ENCODE data around the gene AHI1. TPM values are rescaled to one million over a fixed set of nuclear protein-coding genes. Genes with fewer than 3 reads are reported as not detected.

AHI1 gene
- total RNA-seq, 2 experiments from 2014 or later = 18.6 to 22.7 TPM

GRCh38 chr6:135527116-135527959, 29.8 kb upstream of the AHI1 start:
- DNase-seq = no peak
- POLR2A ChIA-PET = no interaction called here

GRCh38 chr6:135525594-135525993, 28.1 kb upstream of the AHI1 start:
- CTCF ChIA-PET = no interaction called here

More at GRCh38 chr6:135527116-135527959, 29.8 kb upstream of the AHI1 start:
- H3K27ac Mint-ChIP-seq = no peak overlapping the region
- H3K27me3 Mint-ChIP-seq = peaks cover under 1% of the 10 kb centered on the region
- H3K36me3 Mint-ChIP-seq = no peaks in the 10 kb centered on the region
- no peaks in the 10 kb centered on the region for H3K9me3 Mint-ChIP-seq
- CTCF ChIA-PET = interaction anchor here (0.6 to 0.7 kb wide), 2 partner anchors 196 to 842 kb away, joined by 3 read pairs; no protein-coding TSS in a partner anchor
- no peaks in the 10 kb centered on the region for H3K4me1 Mint-ChIP-seq (ENCODE audit: low read depth)
- H3K4me3 Mint-ChIP-seq = no peak overlapping the region
- intact Hi-C loops (cut with micrococcal nuclease) = no loop called here

GRCh38 chr6:135522965-135523692, 25.6 kb upstream of the AHI1 start:
- POLR2A ChIA-PET = no interaction called here
- intact Hi-C loops (cut with micrococcal nuclease) = no loop called here
- Mint-ChIP-seq H3K4me1 (ENCODE audit: low read depth) (peaks cover 4% of the 10 kb centered on the region), H3K27me3 (peaks cover 1% of the 10 kb centered on the region), H3K9me3 (peaks cover 2% of the 10 kb centered on the region), H3K36me3 (no peaks in the 10 kb centered on the region), H3K27ac (no peak overlapping the region), H3K4me3 (no peak overlapping the region)
- CTCF ChIA-PET = no interaction called here
- DNase-seq = no peak

More at GRCh38 chr6:135525594-135525993, 28.1 kb upstream of the AHI1 start:
- H3K27me3 Mint-ChIP-seq = peaks cover 1% of the 10 kb centered on the region
- H3K4me1 Mint-ChIP-seq (ENCODE audit: low read depth) = no peaks in the 10 kb centered on the region
- no peak overlapping the region for H3K27ac Mint-ChIP-seq
- POLR2A ChIA-PET = no interaction called here
- intact Hi-C loops (cut with micrococcal nuclease) = no loop called here
- DNase-seq = no peak
- H3K9me3 Mint-ChIP-seq = no peaks in the 10 kb centered on the region
- no peaks in the 10 kb centered on the region for H3K36me3 Mint-ChIP-seq
- no peak overlapping the region for H3K4me3 Mint-ChIP-seq

- no peak overlapping the region for H3K27ac Mint-ChIP-seq
- H3K36me3 Mint-ChIP-seq = no peaks in the 10 kb centered on the region
- ChIA-PET POLR2A (no interaction called here), CTCF (no interaction called here)
- DNase-seq = no peak
- H3K27me3 Mint-ChIP-seq = peaks cover 1% of the 10 kb centered on the region
- H3K9me3 Mint-ChIP-seq = peaks cover 7% of the 10 kb centered on the region
- intact Hi-C loops (cut with micrococcal nuclease) = no loop called here
- H3K4me1 Mint-ChIP-seq (ENCODE audit: low read depth) = peaks cover 4% of the 10 kb centered on the region
- H3K4me3 Mint-ChIP-seq = no peak overlapping the region
These were observed 23.9 kb upstream of the AHI1 start for GRCh38 chr6:135521431-135521830.

GRCh38 chr6:135520781-135521180, 23.2 kb upstream of the AHI1 start:
- no peak for DNase-seq
- intact Hi-C loops (cut with micrococcal nuclease) = no loop called here
- Mint-ChIP-seq H3K27ac (no peak overlapping the region), H3K4me3 (no peak overlapping the region), H3K27me3 (peaks cover 1% of the 10 kb centered on the region), H3K4me1 (ENCODE audit: low read depth) (peaks cover 4% of the 10 kb centered on the region), H3K36me3 (no peaks in the 10 kb centered on the region), H3K9me3 (peaks cover 7% of the 10 kb centered on the region)
- ChIA-PET POLR2A (no interaction called here), CTCF (interaction anchor here (1.8 kb wide), 1 partner anchor 15 kb away, joined by 11 read pairs; no protein-coding TSS in a partner anchor)

GRCh38 chr6:135519348-135519747, 21.8 kb upstream of the AHI1 start:
- ChIA-PET CTCF (interaction anchor here (0.5 to 1.8 kb wide), 2 partner anchors 16 to 715 kb away, joined by 3 to 11 read pairs; no protein-coding TSS in a partner anchor), POLR2A (no interaction called here)
- H3K36me3 Mint-ChIP-seq = no peaks in the 10 kb centered on the region
- intact Hi-C loops (cut with micrococcal nuclease) = no loop called here
- no peak overlapping the region for H3K4me3 Mint-ChIP-seq
- peaks cover 7% of the 10 kb centered on the region for H3K9me3 Mint-ChIP-seq
- H3K4me1 Mint-ChIP-seq (ENCODE audit: low read depth) = peaks cover 4% of the 10 kb centered on the region
- peaks cover 1% of the 10 kb centered on the region for H3K27me3 Mint-ChIP-seq
- DNase-seq = no peak
- H3K27ac Mint-ChIP-seq = no peak overlapping the region

GRCh38 chr6:135517527-135517926, 20.0 kb upstream of the AHI1 start:
- peaks cover 7% of the 10 kb centered on the region for H3K9me3 Mint-ChIP-seq
- POLR2A ChIA-PET = no interaction called here
- H3K36me3 Mint-ChIP-seq = no peaks in the 10 kb centered on the region
- H3K4me1 Mint-ChIP-seq (ENCODE audit: low read depth) = peaks cover 4% of the 10 kb centered on the region
- no peak for DNase-seq
- CTCF ChIA-PET = interaction anchor here (1.2 kb wide), 1 partner anchor 709 kb away, joined by 4 read pairs; no protein-coding TSS in a partner anchor
- no peak overlapping the region for H3K4me3 Mint-ChIP-seq
- no peak overlapping the region for H3K27ac Mint-ChIP-seq
- peaks cover 1% of the 10 kb centered on the region for H3K27me3 Mint-ChIP-seq
- intact Hi-C loops (cut with micrococcal nuclease) = no loop called here

- Mint-ChIP-seq H3K36me3 (no peaks in the 10 kb centered on the region), H3K4me3 (no peak overlapping the region), H3K9me3 (peaks cover 7% of the 10 kb centered on the region), H3K4me1 (ENCODE audit: low read depth) (peaks cover 4% of the 10 kb centered on the region), H3K27me3 (peaks cover 8% of the 10 kb centered on the region), H3K27ac (no peak overlapping the region)
- ChIA-PET CTCF (no interaction called here), POLR2A (no interaction called here)
- no peak for DNase-seq
- intact Hi-C loops (cut with micrococcal nuclease) = no loop called here
These were observed 17.2 kb upstream of the AHI1 start for GRCh38 chr6:135514706-135515105.

- no peak overlapping the region for H3K27ac Mint-ChIP-seq
- peaks cover under 1% of the 10 kb centered on the region for H3K27me3 Mint-ChIP-seq
- H3K4me3 Mint-ChIP-seq = no peak overlapping the region
- H3K36me3 Mint-ChIP-seq = no peaks in the 10 kb centered on the region
- CTCF ChIA-PET = interaction anchor here (0.7 to 3.4 kb wide), 9 partner anchors 8 to 811 kb away, joined by 3 to 28 read pairs (median 6); no protein-coding TSS in a partner anchor
- intact Hi-C loops (cut with micrococcal nuclease) = loop anchor here (1.0 to 2.0 kb wide), 4 partner anchors 31 to 810 kb away; no protein-coding TSS in a partner anchor
- DNase-seq = no peak
- POLR2A ChIA-PET = no interaction called here
- peaks cover 6% of the 10 kb centered on the region for H3K4me1 Mint-ChIP-seq (ENCODE audit: low read depth)
- no peaks in the 10 kb centered on the region for H3K9me3 Mint-ChIP-seq
These were observed 8.9 kb upstream of the AHI1 start for GRCh38 chr6:135506270-135506997.

GRCh38 chr6:135505648-135506047, 8.1 kb upstream of the AHI1 start:
- ChIA-PET CTCF (interaction anchor here (0.6 to 3.4 kb wide), 8 partner anchors 30 to 811 kb away, joined by 3 to 28 read pairs (median 6); no protein-coding TSS in a partner anchor), POLR2A (no interaction called here)

GRCh38 chr6:135505222-135505621, 7.7 kb upstream of the AHI1 start:
- Mint-ChIP-seq H3K4me1 (ENCODE audit: low read depth) (peaks cover 6% of the 10 kb centered on the region), H3K27ac (no peak overlapping the region), H3K36me3 (no peaks in the 10 kb centered on the region), H3K4me3 (no peak overlapping the region), H3K27me3 (no peaks in the 10 kb centered on the region), H3K9me3 (no peaks in the 10 kb centered on the region)
- CTCF ChIA-PET = interaction anchor here (0.6 to 3.4 kb wide), 2 partner anchors 551 to 721 kb away, joined by 3 to 28 read pairs; no protein-coding TSS in a partner anchor
- POLR2A ChIA-PET = no interaction called here
- no peak for DNase-seq
- intact Hi-C loops (cut with micrococcal nuclease) = no loop called here

More at GRCh38 chr6:135505648-135506047, 8.1 kb upstream of the AHI1 start:
- intact Hi-C loops (cut with micrococcal nuclease) = loop anchor here (1.0 to 2.0 kb wide), 4 partner anchors 32 to 811 kb away; no protein-coding TSS in a partner anchor
- Mint-ChIP-seq H3K4me1 (ENCODE audit: low read depth) (peaks cover 6% of the 10 kb centered on the region), H3K36me3 (no peaks in the 10 kb centered on the region), H3K27ac (no peak overlapping the region), H3K4me3 (no peak overlapping the region), H3K9me3 (no peaks in the 10 kb centered on the region), H3K27me3 (no peaks in the 10 kb centered on the region)
- no peak for DNase-seq
